Upper lobe of left lung (tissue), 6 donors: ENCODE measurements around the gene ZNF423. TPM values are rescaled to one million over a fixed set of nuclear protein-coding genes. Genes with fewer than 3 reads are reported as not detected.

Experiments
- ATAC-seq, 2 donors: fragments of 200-7000 bp; cut with Tn5 transposase; one replicate each; pipeline ENCODE4 v1.9.1; 2022; ENCODE audit warnings: mild to moderate bottlenecking in 2 of 2, moderate library complexity in 2 of 2; ENCODE audit not compliant: low FRiP score in 2 of 2
- DNase-seq, 2 donors: peaks; one replicate each; pipeline ENCODE4 v3.0.0-alpha.2; 2019 to 2020
- H3K27ac ChIP-seq, 4 donors: fragments of 200-600 bp; sonication (generic); one replicate each; pipeline ENCODE4 v1.5.1; 2016 to 2019
- H3K27me3 ChIP-seq, 4 donors: fragments of 200-600 bp; sonication (generic); one replicate each; pipeline ENCODE4 v1.5.1; 2017 to 2019
- H3K36me3 ChIP-seq, 4 donors: fragments of 200-600 bp; sonication (generic); one replicate each; pipeline ENCODE4 v1.5.1; 2016 to 2019
- H3K4me1 ChIP-seq, 4 donors: fragments of 200-600 bp; sonication (generic); one replicate each; pipeline ENCODE4 v1.5.1; 2018 to 2019
- H3K4me3 ChIP-seq, 4 donors: fragments of 200-600 bp; sonication (generic); one replicate each; pipeline ENCODE4 v1.5.1; 2017 to 2019; ENCODE audit warnings: mild to moderate bottlenecking in 2 of 4, moderate library complexity in 1 of 4
- H3K9me3 ChIP-seq, 4 donors: fragments of 200-600 bp; sonication (generic); one replicate each; pipeline ENCODE4 v1.5.1; 2018 to 2019
- CTCF ChIP-seq, 6 experiments: fragments of 450-650 bp in 4 of 6; fragments of 200-600 bp in 2 of 6; sonication (generic) in 2 of 6; IDR thresholded peaks; one replicate each; pipeline ENCODE4 v1.5.1; 2016 to 2019; ENCODE audit warnings: antibody characterized with exemption in 6 of 6
- EP300 ChIP-seq, 4 donors: sonication (generic); formaldehyde crosslinking; IDR thresholded peaks; one replicate each; pipeline ENCODE4 v1.5.1; 2017; ENCODE audit warnings: antibody characterized with exemption in 4 of 4, control low read depth in 2 of 4
- POLR2A ChIP-seq, 4 donors: fragments of 450-650 bp; IDR thresholded peaks; one replicate each; pipeline ENCODE4 v1.5.1; 2016 to 2017; ENCODE audit warnings: antibody characterized with exemption in 4 of 4, mild to moderate bottlenecking in 2 of 4
- POLR2AphosphoS5 ChIP-seq, 2 donors: sonication (generic); formaldehyde crosslinking; IDR thresholded peaks; one replicate each; pipeline ENCODE4 v1.5.1; 2017; ENCODE audit warnings: antibody characterized with exemption in 2 of 2
- WGBS, 2 donors: methylation state at CpG; one replicate each; pipeline ENCODE4 v1.1.5; 2017 to 2018; 5-methylcytosine and 5-hydroxymethylcytosine counted together
- total RNA-seq, 6 donors: library from RNA; depleted of rRNA in 4 of 6; stranded (reverse); fragments of >200 nt in 4 of 6; gene quantifications; one replicate each; pipeline versions ENCODE4 v1.1.0 to v1.2.1, GENCODE V29; 2016 to 2021
- donor health status: DM: no; HTN: no; CAD: no; lungs with moderate emphysema.
- donor health status: DM: no; HTN: yes; CAD: no; lungs with severe emphysema.

ZNF423 gene
- total RNA-seq, 6 donors from 2014 or later, result 4.1 to 11.4 (median 6.7) TPM

- H3K4me3 ChIP-seq, result no peak overlapping the region
- TF ChIP-seq POLR2AphosphoS5 (IDR thresholded peaks at IDR 0.05) (no peak), EP300 (IDR thresholded peaks at IDR 0.05) (no peak), POLR2A (IDR thresholded peaks at IDR 0.05) (no peak), CTCF (IDR thresholded peaks at IDR 0.05) (no peak)
- ATAC-seq (no peak), DNase-seq (no peak)
- H3K27ac ChIP-seq, result no peak overlapping the region
- peaks cover 10 to 13% (median 10%) of the 10 kb centered on the region in 4 donors for H3K4me1 ChIP-seq
- no peaks in the 10 kb centered on the region for H3K27me3 ChIP-seq
- WGBS, 2 donors, result 87 to 94% methylated on average over 6 to 9 of the region's 9 CpGs
- H3K9me3 ChIP-seq, result no peaks in the 10 kb centered on the region
- H3K36me3 ChIP-seq, result no peaks in the 10 kb centered on the region
Measured at GRCh38 chr16:49749816-49750215, 106.1 kb downstream of the ZNF423 start.

GRCh38 chr16:49748322-49748721 is 107.6 kb downstream of the ZNF423 start:
- Histone ChIP-seq H3K27ac (no peak overlapping the region), H3K27me3 (no peaks in the 10 kb centered on the region), H3K9me3 (no peaks in the 10 kb centered on the region), H3K4me1 (peaks cover 0 to 5% (median 0%) of the 10 kb centered on the region in 4 donors), H3K36me3 (no peaks in the 10 kb centered on the region), H3K4me3 (no peak overlapping the region)
- DNase-seq (no peak), ATAC-seq (no peak)
- 62 to 69% methylated on average over 11 of the region's 11 CpGs for WGBS, 2 donors
- no peak for TF ChIP-seq EP300 (IDR thresholded peaks at IDR 0.05)
- TF ChIP-seq CTCF (IDR thresholded peaks at IDR 0.05), result no peak
- no peak for TF ChIP-seq POLR2AphosphoS5 (IDR thresholded peaks at IDR 0.05)
- no peak for TF ChIP-seq POLR2A (IDR thresholded peaks at IDR 0.05)

- H3K4me1 ChIP-seq, result peaks cover 0 to 5% (median 0%) of the 10 kb centered on the region in 4 donors
- no peaks in the 10 kb centered on the region for H3K9me3 ChIP-seq
- WGBS, 2 donors, result 86 to 96% methylated on average over 3 of the region's 3 CpGs
- no peak overlapping the region for H3K4me3 ChIP-seq
- no peak for DNase-seq
- no peak for ATAC-seq
- H3K36me3 ChIP-seq, result no peaks in the 10 kb centered on the region
- H3K27me3 ChIP-seq, result no peaks in the 10 kb centered on the region
- no peak overlapping the region for H3K27ac ChIP-seq
- TF ChIP-seq CTCF (IDR thresholded peaks at IDR 0.05) (no peak), POLR2A (IDR thresholded peaks at IDR 0.05) (no peak), POLR2AphosphoS5 (IDR thresholded peaks at IDR 0.05) (no peak), EP300 (IDR thresholded peaks at IDR 0.05) (no peak)
Measured at GRCh38 chr16:49747654-49748053, 108.3 kb downstream of the ZNF423 start.

- no peak overlapping the region for H3K4me3 ChIP-seq
- H3K9me3 ChIP-seq, result no peaks in the 10 kb centered on the region
- no peak for ATAC-seq
- no peak overlapping the region for H3K27ac ChIP-seq
- DNase-seq, result no peak
- no peaks in the 10 kb centered on the region for H3K27me3 ChIP-seq
- no peak for TF ChIP-seq POLR2A (IDR thresholded peaks at IDR 0.05)
- TF ChIP-seq CTCF (IDR thresholded peaks at IDR 0.05), result no peak
- TF ChIP-seq POLR2AphosphoS5 (IDR thresholded peaks at IDR 0.05), result no peak
- no peak for TF ChIP-seq EP300 (IDR thresholded peaks at IDR 0.05)
- H3K36me3 ChIP-seq, result no peaks in the 10 kb centered on the region
- 85 to 90% methylated on average over 8 to 13 of the region's 13 CpGs for WGBS, 2 donors
- H3K4me1 ChIP-seq, result peaks cover 0 to 5% (median 0%) of the 10 kb centered on the region in 4 donors
Measured at GRCh38 chr16:49746545-49746944, 109.4 kb downstream of the ZNF423 start.

GRCh38 chr16:49745311-49745747 is 110.6 kb downstream of the ZNF423 start:
- DNase-seq (no peak), ATAC-seq (no peak)

More at GRCh38 chr16:49745311-49745747, 110.6 kb downstream of the ZNF423 start:
- TF ChIP-seq CTCF (IDR thresholded peaks at IDR 0.05) (no peak), POLR2A (IDR thresholded peaks at IDR 0.05) (no peak), EP300 (IDR thresholded peaks at IDR 0.05) (no peak), POLR2AphosphoS5 (IDR thresholded peaks at IDR 0.05) (no peak)
- no peak overlapping the region for H3K27ac ChIP-seq
- H3K4me1 ChIP-seq, result peaks cover 0 to 3% (median 0%) of the 10 kb centered on the region in 4 donors
- WGBS, 2 donors, result 88 to 96% methylated on average over 11 of the region's 11 CpGs
- H3K4me3 ChIP-seq, result no peak overlapping the region
- no peaks in the 10 kb centered on the region for H3K36me3 ChIP-seq
- no peaks in the 10 kb centered on the region for H3K9me3 ChIP-seq
- H3K27me3 ChIP-seq, result no peaks in the 10 kb centered on the region
